ENCODE measurements around the gene SERGEF. TPM values are rescaled to one million over a fixed set of nuclear protein-coding genes. Genes with fewer than 3 reads are reported as not detected.

SERGEF gene
- total and polyA plus RNA-seq, 5 donors from 2014 or later, result 40.4 to 81.5 (median 77.0) TPM

DNA sequence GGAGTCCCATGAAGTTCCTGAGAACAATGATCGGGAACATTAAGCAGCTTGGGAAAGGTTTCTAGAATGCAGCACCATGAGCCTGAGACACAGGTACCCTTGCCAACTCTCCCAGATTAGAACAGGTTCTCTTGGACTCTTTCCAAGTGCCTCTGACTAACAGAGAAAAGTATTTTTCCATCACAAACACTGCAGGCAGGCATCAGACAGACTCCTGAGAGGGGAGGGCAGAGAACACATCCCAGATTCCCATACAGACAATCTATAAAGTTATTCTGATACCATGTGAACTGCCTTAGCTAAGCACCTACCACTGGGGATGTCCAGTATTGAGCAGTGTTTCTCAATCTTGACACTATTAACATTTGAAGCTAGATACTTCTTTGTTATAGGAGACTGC lies 27.3 kb downstream of the SERGEF start:
- Mint-ChIP-seq H3K27me3 (no peaks in the 10 kb centered on the region), H3K9me3 (peaks cover 0 to 6% (median 0%) of the 10 kb centered on the region in 7 donors), H3K27ac (no peak overlapping the region), H3K4me3 (no peak overlapping the region), H3K36me3 (peaks cover 38% of the 10 kb centered on the region), H3K4me1 (peaks cover 0 to 6% (median 4%) of the 10 kb centered on the region in 4 donors)
- no peak for ATAC-seq (ENCODE audit: low read depth in 2 of 2)
- H3K27me3 ChIP-seq (ENCODE audit: control insufficient read depth, insufficient read depth, low read length), result no peaks in the 10 kb centered on the region
- H3K4me3 ChIP-seq (ENCODE audit: low read depth, low read length), result no peak overlapping the region
- H3K27ac ChIP-seq (ENCODE audit: insufficient read depth, low read length, poor library complexity, severe bottlenecking), result no peak overlapping the region
- no peaks in the 10 kb centered on the region for H3K4me1 ChIP-seq (ENCODE audit: control insufficient read depth, insufficient read depth, low read length, poor library complexity, severe bottlenecking)
- H3K9me3 ChIP-seq (ENCODE audit: control insufficient read depth in 2 of 2, low read length in 2 of 2), result no peaks in the 10 kb centered on the region
- H3K36me3 ChIP-seq (ENCODE audit: control insufficient read depth, insufficient read depth, low read length), result peaks cover 59% of the 10 kb centered on the region
- no peak for DNase-seq

DNA sequence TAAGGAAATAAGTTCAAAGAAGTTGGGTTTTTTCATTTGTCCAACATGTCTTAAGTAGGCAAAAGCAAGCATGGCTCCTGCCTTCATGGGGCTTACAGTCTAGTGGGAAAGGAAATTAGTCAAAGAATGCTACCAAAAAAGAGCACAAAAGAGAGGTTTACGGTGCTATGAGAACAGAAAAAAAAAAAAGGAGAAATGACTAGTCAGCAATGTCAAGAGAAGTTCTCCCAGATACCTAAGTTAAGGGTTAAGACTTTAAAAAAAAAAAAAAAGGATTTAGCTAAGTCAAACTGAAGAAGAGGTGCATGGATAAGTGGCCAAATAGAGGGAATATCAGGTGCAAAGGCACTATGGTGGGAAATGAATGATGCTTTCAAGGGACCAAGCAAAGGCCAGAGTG lies 29.3 kb downstream of the SERGEF start:
- H3K27me3 ChIP-seq (ENCODE audit: control insufficient read depth, insufficient read depth, low read length), result no peaks in the 10 kb centered on the region
- no peaks in the 10 kb centered on the region for H3K4me1 ChIP-seq (ENCODE audit: control insufficient read depth, insufficient read depth, low read length, poor library complexity, severe bottlenecking)
- H3K4me1 Mint-ChIP-seq, result peaks cover 4 to 11% (median 8%) of the 10 kb centered on the region in 4 donors
- H3K27me3 Mint-ChIP-seq, result no peaks in the 10 kb centered on the region
- H3K9me3 Mint-ChIP-seq, result peaks cover 0 to 6% (median 0%) of the 10 kb centered on the region in 7 donors
- no peak overlapping the region for H3K27ac ChIP-seq (ENCODE audit: insufficient read depth, low read length, poor library complexity, severe bottlenecking)
- peaks cover 42% of the 10 kb centered on the region for H3K36me3 Mint-ChIP-seq
- peaks cover 49% of the 10 kb centered on the region for H3K36me3 ChIP-seq (ENCODE audit: control insufficient read depth, insufficient read depth, low read length)
- H3K4me3 ChIP-seq (ENCODE audit: low read depth, low read length), result no peak overlapping the region
- no peak overlapping the region for H3K4me3 Mint-ChIP-seq
- DNase-seq (no peak), ATAC-seq (ENCODE audit: low read depth in 2 of 2) (no peak)
- H3K9me3 ChIP-seq (ENCODE audit: control insufficient read depth in 2 of 2, low read length in 2 of 2), result no peaks in the 10 kb centered on the region
- H3K27ac Mint-ChIP-seq, result peak overlapping the region in 1 of 3 donors; percentile 71

DNA sequence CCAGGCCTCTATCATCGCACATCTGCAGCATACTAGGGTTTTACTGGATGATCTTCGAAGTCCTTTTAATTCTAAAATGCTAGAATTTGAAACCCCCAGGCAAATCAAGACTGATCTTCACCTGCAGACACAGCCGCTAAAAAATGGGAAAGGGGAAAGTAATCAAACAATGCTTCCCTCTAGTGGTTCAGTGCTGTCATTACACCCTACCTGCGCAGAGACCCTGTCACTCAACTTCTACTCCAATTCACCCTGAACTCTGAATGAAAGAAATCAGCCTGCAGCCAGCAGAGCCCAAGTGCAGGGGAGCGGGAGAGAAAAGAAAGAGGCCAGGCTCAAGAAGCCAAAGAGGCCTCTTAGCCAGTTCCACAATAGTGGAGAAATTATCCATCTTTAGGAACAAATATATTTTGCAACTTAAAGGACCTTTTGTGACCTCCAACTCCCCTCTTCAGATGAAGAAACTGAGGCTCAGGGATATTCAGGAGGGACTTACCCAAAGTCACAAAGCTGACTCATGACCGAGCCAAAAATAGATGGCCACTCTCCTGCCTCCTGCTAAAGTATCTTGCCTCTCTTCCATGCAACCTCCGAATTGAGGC lies 33.0 kb downstream of the SERGEF start:
- peak; percentile 53 to 57 for ATAC-seq (ENCODE audit: low read depth in 2 of 2)
- DNase-seq, result peak; percentile 8 to 47 (median 36)
- H3K9me3 Mint-ChIP-seq, result peaks cover 0 to 6% (median 0%) of the 10 kb centered on the region in 7 donors
- Histone ChIP-seq H3K4me1 (ENCODE audit: control insufficient read depth, insufficient read depth, low read length, poor library complexity, severe bottlenecking) (no peaks in the 10 kb centered on the region), H3K27ac (ENCODE audit: insufficient read depth, low read length, poor library complexity, severe bottlenecking) (no peak overlapping the region), H3K27me3 (ENCODE audit: control insufficient read depth, insufficient read depth, low read length) (no peaks in the 10 kb centered on the region), H3K4me3 (ENCODE audit: low read depth, low read length) (no peak overlapping the region), H3K36me3 (ENCODE audit: control insufficient read depth, insufficient read depth, low read length) (peaks cover 27% of the 10 kb centered on the region), H3K9me3 (ENCODE audit: control insufficient read depth in 2 of 2, low read length in 2 of 2) (no peaks in the 10 kb centered on the region)
- no peak overlapping the region for H3K4me3 Mint-ChIP-seq
- peaks cover 32% of the 10 kb centered on the region for H3K36me3 Mint-ChIP-seq
- H3K4me1 Mint-ChIP-seq, result peaks cover 4 to 13% (median 6%) of the 10 kb centered on the region in 4 donors
- H3K27ac Mint-ChIP-seq, result peak overlapping the region in 1 of 3 donors; percentile 22
- no peaks in the 10 kb centered on the region for H3K27me3 Mint-ChIP-seq

DNA sequence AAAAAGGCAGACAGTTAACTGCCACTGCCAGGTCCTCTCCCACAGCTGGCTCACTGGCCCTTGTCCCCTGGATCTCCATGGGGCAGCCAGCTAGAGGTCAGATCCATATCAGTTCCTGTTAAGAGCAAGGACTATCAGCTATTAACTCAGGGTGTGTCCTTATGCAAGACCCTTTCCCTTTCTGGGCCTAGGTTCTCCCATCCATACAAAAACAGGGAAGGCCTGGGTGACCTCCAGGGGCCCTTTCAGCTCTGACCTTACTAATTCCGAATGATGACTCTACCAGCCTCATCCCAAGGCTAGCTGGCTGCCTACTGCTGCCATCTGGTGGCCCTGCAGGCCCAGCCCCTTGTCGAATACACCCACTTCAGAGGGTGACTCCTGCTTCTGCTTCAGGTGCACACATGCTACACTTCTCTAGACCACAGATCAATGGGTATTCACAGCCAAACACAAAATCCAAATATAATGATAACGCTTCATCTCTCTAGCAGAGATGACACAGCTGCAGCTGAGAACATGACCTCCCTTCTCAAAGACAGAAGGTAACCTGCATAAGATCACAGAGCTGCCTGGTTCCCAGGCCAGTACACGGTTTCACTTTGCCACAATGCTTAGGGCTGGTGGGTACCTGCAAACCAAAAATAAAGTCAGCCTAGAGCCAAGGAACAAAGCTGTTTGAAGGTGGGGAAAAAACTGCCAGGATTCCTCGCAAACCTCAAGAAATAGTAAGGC lies 34.1 kb downstream of the SERGEF start:
- Mint-ChIP-seq H3K36me3 (peaks cover 34% of the 10 kb centered on the region), H3K27me3 (no peaks in the 10 kb centered on the region), H3K4me1 (peaks cover 4 to 9% (median 6%) of the 10 kb centered on the region in 4 donors), H3K4me3 (no peak overlapping the region), H3K9me3 (peaks cover 0 to 1% (median 0%) of the 10 kb centered on the region in 7 donors), H3K27ac (peak overlapping the region in 1 of 3 donors; percentile 56)
- Histone ChIP-seq H3K4me3 (ENCODE audit: low read depth, low read length) (no peak overlapping the region), H3K4me1 (ENCODE audit: control insufficient read depth, insufficient read depth, low read length, poor library complexity, severe bottlenecking) (no peaks in the 10 kb centered on the region), H3K36me3 (ENCODE audit: control insufficient read depth, insufficient read depth, low read length) (peaks cover 27% of the 10 kb centered on the region), H3K27ac (ENCODE audit: insufficient read depth, low read length, poor library complexity, severe bottlenecking) (no peak overlapping the region), H3K27me3 (ENCODE audit: control insufficient read depth, insufficient read depth, low read length) (no peaks in the 10 kb centered on the region), H3K9me3 (ENCODE audit: control insufficient read depth in 2 of 2, low read length in 2 of 2) (no peaks in the 10 kb centered on the region)
- ATAC-seq (ENCODE audit: low read depth in 2 of 2), result no peak
- peak in 1 of 3 donors; percentile 42 for DNase-seq

DNA sequence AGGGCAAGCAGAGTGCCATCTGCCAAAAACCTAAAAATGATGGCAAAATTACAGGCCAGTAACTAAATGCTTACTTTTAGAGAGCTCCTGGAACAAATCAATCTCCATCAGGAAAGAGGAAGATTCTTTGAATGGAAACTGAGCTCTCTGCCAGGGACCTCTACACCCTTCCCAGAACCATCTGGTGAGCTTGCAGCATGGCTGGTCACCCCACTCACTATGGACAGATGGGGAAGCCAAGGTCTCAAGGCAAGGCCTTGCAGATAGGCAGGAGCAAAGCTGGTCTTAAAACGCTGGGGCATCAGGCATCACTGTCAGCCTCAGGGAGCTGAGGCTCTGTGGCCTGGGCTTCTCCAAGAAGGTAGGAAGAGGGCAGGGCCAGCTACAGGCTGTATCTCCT lies 36.2 kb downstream of the SERGEF start:
- Mint-ChIP-seq H3K27ac (no peak overlapping the region), H3K36me3 (peaks cover 39% of the 10 kb centered on the region), H3K4me3 (no peak overlapping the region), H3K27me3 (no peaks in the 10 kb centered on the region), H3K4me1 (peaks cover 4 to 8% (median 5%) of the 10 kb centered on the region in 4 donors), H3K9me3 (peaks cover 0 to 3% (median 0%) of the 10 kb centered on the region in 7 donors)
- no peaks in the 10 kb centered on the region for H3K9me3 ChIP-seq (ENCODE audit: control insufficient read depth in 2 of 2, low read length in 2 of 2)
- ATAC-seq (ENCODE audit: low read depth in 2 of 2), result no peak
- H3K27ac ChIP-seq (ENCODE audit: insufficient read depth, low read length, poor library complexity, severe bottlenecking), result no peak overlapping the region
- H3K27me3 ChIP-seq (ENCODE audit: control insufficient read depth, insufficient read depth, low read length), result no peaks in the 10 kb centered on the region
- no peak for DNase-seq
- H3K4me3 ChIP-seq (ENCODE audit: low read depth, low read length), result no peak overlapping the region
- H3K36me3 ChIP-seq (ENCODE audit: control insufficient read depth, insufficient read depth, low read length), result peaks cover 31% of the 10 kb centered on the region
- H3K4me1 ChIP-seq (ENCODE audit: control insufficient read depth, insufficient read depth, low read length, poor library complexity, severe bottlenecking), result no peaks in the 10 kb centered on the region

DNA sequence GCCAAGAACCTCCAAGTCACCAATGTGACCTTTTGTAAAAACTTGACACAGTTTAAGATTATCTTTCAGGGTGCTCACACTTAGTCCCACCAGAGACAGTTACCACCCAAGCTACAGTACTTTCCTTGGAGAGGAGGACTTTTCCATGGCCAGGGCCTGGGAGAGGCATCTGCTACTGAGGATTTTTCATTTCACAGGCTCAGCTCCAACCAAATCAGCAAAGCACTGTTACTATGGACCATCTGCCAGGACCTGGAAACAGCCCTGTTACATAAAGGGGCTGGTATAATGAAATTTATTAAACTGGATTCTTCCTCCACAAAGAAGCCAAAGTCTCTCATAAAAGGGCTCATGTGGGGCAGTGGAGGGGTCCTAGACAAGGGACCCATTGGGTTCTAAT lies 38.6 kb downstream of the SERGEF start:
- Mint-ChIP-seq H3K4me1 (peaks cover 0 to 4% (median 3%) of the 10 kb centered on the region in 4 donors), H3K4me3 (no peak overlapping the region), H3K9me3 (peaks cover 0 to 3% (median 0%) of the 10 kb centered on the region in 7 donors), H3K36me3 (peaks cover 50% of the 10 kb centered on the region), H3K27ac (no peak overlapping the region), H3K27me3 (no peaks in the 10 kb centered on the region)
- H3K9me3 ChIP-seq (ENCODE audit: control insufficient read depth in 2 of 2, low read length in 2 of 2), result no peaks in the 10 kb centered on the region
- ATAC-seq (ENCODE audit: low read depth in 2 of 2) (no peak), DNase-seq (no peak)
- H3K4me3 ChIP-seq (ENCODE audit: low read depth, low read length), result no peak overlapping the region
- H3K4me1 ChIP-seq (ENCODE audit: control insufficient read depth, insufficient read depth, low read length, poor library complexity, severe bottlenecking), result no peaks in the 10 kb centered on the region
- no peaks in the 10 kb centered on the region for H3K27me3 ChIP-seq (ENCODE audit: control insufficient read depth, insufficient read depth, low read length)
- peaks cover 42% of the 10 kb centered on the region for H3K36me3 ChIP-seq (ENCODE audit: control insufficient read depth, insufficient read depth, low read length)
- no peak overlapping the region for H3K27ac ChIP-seq (ENCODE audit: insufficient read depth, low read length, poor library complexity, severe bottlenecking)

DNA sequence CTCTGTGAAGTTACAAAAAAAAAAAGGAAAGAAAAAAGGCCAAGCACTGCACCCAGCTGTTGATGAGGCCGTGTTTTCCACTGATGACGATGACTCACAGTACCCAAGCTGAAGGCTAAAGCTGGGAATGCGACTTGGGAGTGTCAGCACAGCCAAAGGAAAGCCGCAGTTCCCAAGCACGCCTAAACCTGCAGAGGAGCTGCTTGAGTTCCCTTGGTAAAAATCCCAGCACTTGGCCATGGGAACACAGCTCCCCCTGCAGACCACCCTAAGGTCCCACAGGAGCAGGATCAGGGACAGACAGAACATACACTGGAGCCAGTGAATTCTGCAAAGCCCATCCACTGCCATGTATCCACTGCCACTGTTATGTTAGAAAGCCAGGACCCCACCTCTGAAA lies 39.9 kb downstream of the SERGEF start:
- Histone ChIP-seq H3K27ac (ENCODE audit: insufficient read depth, low read length, poor library complexity, severe bottlenecking) (no peak overlapping the region), H3K4me3 (ENCODE audit: low read depth, low read length) (no peak overlapping the region), H3K9me3 (ENCODE audit: control insufficient read depth in 2 of 2, low read length in 2 of 2) (no peaks in the 10 kb centered on the region), H3K27me3 (ENCODE audit: control insufficient read depth, insufficient read depth, low read length) (no peaks in the 10 kb centered on the region), H3K36me3 (ENCODE audit: control insufficient read depth, insufficient read depth, low read length) (peaks cover 47% of the 10 kb centered on the region), H3K4me1 (ENCODE audit: control insufficient read depth, insufficient read depth, low read length, poor library complexity, severe bottlenecking) (no peaks in the 10 kb centered on the region)
- Mint-ChIP-seq H3K36me3 (peaks cover 50% of the 10 kb centered on the region), H3K27ac (no peak overlapping the region), H3K27me3 (no peaks in the 10 kb centered on the region), H3K9me3 (peaks cover 0 to 3% (median 0%) of the 10 kb centered on the region in 7 donors), H3K4me1 (peaks cover 0 to 2% (median 0%) of the 10 kb centered on the region in 4 donors), H3K4me3 (no peak overlapping the region)
- ATAC-seq (ENCODE audit: low read depth in 2 of 2) (no peak), DNase-seq (peak in 1 of 3 donors; percentile 2)
